Type B pancreatic cell (in vitro differentiated cells): ENCODE results near the gene NACC2. TPM values are rescaled to one million over a fixed set of nuclear protein-coding genes. Genes with fewer than 3 reads are reported as not detected.

Experiments
- DNase-seq: peaks from one replicate; pipeline ENCODE4 v3.0.0; 2021; ENCODE audit warnings: mixed read lengths; ENCODE audit not compliant: unreplicated experiment; ENCODE audit errors: extremely low spot score
- H3K27ac Mint-ChIP-seq: 2 replicates; pipeline ENCODE4 v1.8.0; 2021; ENCODE audit warnings: mild to moderate bottlenecking, mixed read lengths
- H3K27me3 Mint-ChIP-seq: 2 replicates; pipeline ENCODE4 v1.8.0; 2021; ENCODE audit warnings: mixed read lengths
- H3K36me3 Mint-ChIP-seq: 2 replicates; pipeline ENCODE4 v1.8.0; 2021; ENCODE audit warnings: mixed read lengths
- H3K4me1 Mint-ChIP-seq: one replicate; pipeline ENCODE4 v1.8.0; 2021; ENCODE audit warnings: mixed read lengths; ENCODE audit not compliant: unreplicated experiment
- H3K4me3 Mint-ChIP-seq: 2 replicates; pipeline ENCODE4 v1.8.0; 2021; ENCODE audit warnings: mild to moderate bottlenecking, mixed read lengths
- H3K9me3 Mint-ChIP-seq: 2 replicates; pipeline ENCODE4 v1.8.0; 2021; ENCODE audit warnings: mixed read lengths
- total RNA-seq: library from RNA; stranded (reverse); gene quantifications from 2 replicates; pipeline ENCODE4 v1.2.1, GENCODE V29; 2021; ENCODE audit warnings: low replicate concordance
- TF ChIP-seq, protein P1 (sequence below): fragments of 200-600 bp; sonication (generic); conservative IDR thresholded peaks from 2 replicates; pipeline ENCODE4 v1.5.0; 2021; ENCODE audit warnings: antibody characterized with exemption, mild to moderate bottlenecking

The NACC2 gene
- total RNA-seq, 1 donor from 2014 or later = 9.3 TPM

DNA sequence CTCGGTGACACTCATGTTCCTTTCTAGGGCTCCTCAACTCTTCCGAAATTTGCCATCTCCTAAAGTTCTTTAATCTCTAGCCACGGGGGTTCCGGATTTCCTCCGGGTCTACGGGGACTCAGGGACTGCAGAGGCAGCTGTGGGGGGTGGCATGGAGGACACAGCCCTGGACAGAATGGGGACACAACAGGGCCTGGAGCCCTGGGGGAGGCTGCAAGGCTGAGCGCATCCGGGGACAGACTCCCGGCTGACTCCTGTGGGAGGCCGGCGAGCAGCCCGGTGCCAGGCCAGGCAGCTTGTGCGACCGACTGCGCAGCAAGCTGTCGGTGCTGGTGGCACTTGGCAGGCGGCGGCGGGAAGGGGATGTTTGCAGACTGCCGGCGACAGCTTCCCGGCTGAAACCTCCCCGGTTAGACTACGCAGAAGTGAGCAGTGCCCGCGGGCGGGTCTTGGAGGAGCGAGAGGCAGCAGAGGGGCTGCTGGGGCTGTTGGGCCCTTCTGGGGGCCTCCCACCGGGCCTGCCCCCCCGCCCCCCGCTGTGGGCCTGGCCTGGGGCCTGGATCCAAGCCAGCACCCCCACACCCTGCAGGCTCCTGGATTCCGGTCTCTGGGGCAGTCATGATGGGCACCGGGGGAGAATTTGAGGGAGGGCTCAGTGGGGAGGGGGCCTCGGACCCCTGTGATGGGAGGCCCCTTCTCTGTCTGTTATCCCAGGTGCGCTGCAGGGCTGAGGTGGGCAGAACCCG is 105.2 kb downstream of the NACC2 start:
- TF ChIP-seq, protein P1, sequence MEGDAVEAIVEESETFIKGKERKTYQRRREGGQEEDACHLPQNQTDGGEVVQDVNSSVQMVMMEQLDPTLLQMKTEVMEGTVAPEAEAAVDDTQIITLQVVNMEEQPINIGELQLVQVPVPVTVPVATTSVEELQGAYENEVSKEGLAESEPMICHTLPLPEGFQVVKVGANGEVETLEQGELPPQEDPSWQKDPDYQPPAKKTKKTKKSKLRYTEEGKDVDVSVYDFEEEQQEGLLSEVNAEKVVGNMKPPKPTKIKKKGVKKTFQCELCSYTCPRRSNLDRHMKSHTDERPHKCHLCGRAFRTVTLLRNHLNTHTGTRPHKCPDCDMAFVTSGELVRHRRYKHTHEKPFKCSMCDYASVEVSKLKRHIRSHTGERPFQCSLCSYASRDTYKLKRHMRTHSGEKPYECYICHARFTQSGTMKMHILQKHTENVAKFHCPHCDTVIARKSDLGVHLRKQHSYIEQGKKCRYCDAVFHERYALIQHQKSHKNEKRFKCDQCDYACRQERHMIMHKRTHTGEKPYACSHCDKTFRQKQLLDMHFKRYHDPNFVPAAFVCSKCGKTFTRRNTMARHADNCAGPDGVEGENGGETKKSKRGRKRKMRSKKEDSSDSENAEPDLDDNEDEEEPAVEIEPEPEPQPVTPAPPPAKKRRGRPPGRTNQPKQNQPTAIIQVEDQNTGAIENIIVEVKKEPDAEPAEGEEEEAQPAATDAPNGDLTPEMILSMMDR = no peak
- H3K36me3 Mint-ChIP-seq = no peaks in the 10 kb centered on the region
- peaks cover under 1% of the 10 kb centered on the region for H3K27me3 Mint-ChIP-seq
- peaks cover 7% of the 10 kb centered on the region for H3K4me1 Mint-ChIP-seq
- DNase-seq = no peak
- H3K27ac Mint-ChIP-seq = no peak overlapping the region
- no peaks in the 10 kb centered on the region for H3K9me3 Mint-ChIP-seq
- H3K4me3 Mint-ChIP-seq = no peak overlapping the region

DNA sequence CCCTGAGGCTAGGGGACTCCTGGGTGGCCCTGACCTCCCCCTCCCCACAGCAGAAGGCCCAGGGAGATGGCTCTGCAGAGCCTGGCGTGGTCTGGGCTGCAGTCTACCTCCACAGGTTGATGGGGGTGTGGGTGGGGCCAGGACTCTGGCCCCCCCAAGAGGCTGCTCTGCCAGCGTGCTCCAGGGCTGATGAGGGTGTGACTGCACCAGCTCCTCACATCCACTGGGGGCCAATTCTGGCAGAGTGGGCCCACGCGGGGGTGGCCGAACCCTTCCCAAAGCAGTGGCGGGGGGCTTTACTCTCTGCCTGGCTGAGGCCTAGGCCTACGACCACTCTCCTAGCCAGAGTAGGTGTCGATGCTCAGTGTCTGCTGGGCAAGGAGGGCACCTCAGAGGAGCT is 105.9 kb downstream of the NACC2 start:
- no peaks in the 10 kb centered on the region for H3K36me3 Mint-ChIP-seq
- TF ChIP-seq, protein P1 = peak; percentile 25
- peaks cover 3% of the 10 kb centered on the region for H3K4me1 Mint-ChIP-seq
- no peak for DNase-seq
- H3K4me3 Mint-ChIP-seq = no peak overlapping the region
- no peak overlapping the region for H3K27ac Mint-ChIP-seq
- H3K9me3 Mint-ChIP-seq = no peaks in the 10 kb centered on the region
- peaks cover 3% of the 10 kb centered on the region for H3K27me3 Mint-ChIP-seq

DNA sequence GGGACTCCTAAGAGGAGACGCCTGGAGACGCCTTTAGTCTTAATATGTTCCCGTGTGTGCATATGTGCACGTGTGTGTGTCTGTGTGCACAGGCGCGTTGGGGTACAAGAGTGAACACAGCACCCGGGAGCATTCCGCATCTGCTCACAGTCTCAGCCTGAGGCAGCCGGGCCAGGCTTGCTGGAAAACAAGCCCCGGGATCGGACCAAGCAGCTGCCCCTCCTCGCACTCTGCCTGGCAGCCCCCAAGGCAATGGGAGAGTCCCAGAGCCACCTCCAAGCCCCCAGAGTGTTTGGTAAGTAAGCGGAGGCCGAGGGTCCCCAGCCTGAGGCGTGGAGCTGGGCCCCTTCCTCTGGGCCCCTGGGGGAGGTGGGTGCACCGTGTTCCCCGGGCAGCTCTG is 106.6 kb downstream of the NACC2 start:
- Mint-ChIP-seq H3K36me3 (no peaks in the 10 kb centered on the region), H3K27me3 (peaks cover 8% of the 10 kb centered on the region), H3K4me3 (no peak overlapping the region), H3K27ac (no peak overlapping the region), H3K4me1 (peaks cover 3% of the 10 kb centered on the region), H3K9me3 (no peaks in the 10 kb centered on the region)
- no peak for DNase-seq
- TF ChIP-seq, protein P1 = no peak

DNA sequence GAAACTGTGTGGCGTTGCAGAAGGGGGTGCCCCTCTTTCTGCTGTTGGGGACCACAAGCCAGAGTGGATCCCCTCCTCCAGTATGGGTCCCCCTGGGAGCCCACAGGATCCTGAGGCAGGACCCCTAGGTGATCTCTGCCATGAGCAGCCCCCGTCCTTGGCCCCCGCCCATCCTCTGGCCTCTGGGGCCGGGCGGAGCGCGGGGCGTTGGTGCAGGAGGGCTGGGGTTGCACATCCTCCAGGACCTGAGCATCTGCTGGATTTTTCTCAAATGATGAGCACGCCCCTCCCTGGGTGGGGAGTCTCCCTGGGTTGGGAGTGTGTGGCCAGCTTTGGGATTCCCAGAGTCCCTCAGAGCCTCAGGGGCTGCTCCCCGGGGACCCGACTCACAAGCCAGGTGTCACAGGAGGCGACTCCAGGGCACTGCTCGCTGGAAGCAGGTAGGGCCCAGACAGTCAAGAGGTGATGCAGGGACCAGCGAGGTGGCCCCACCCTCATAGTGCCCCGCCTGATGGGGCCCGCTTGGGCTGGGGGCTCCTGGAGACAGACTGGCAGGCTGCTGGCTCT is 107.2 kb downstream of the NACC2 start:
- no peaks in the 10 kb centered on the region for H3K36me3 Mint-ChIP-seq
- TF ChIP-seq, protein P1 = no peak
- H3K27ac Mint-ChIP-seq = no peak overlapping the region
- H3K27me3 Mint-ChIP-seq = peaks cover 8% of the 10 kb centered on the region
- no peak for DNase-seq
- H3K4me1 Mint-ChIP-seq = peaks cover 3% of the 10 kb centered on the region
- H3K9me3 Mint-ChIP-seq = no peaks in the 10 kb centered on the region
- no peak overlapping the region for H3K4me3 Mint-ChIP-seq

DNA sequence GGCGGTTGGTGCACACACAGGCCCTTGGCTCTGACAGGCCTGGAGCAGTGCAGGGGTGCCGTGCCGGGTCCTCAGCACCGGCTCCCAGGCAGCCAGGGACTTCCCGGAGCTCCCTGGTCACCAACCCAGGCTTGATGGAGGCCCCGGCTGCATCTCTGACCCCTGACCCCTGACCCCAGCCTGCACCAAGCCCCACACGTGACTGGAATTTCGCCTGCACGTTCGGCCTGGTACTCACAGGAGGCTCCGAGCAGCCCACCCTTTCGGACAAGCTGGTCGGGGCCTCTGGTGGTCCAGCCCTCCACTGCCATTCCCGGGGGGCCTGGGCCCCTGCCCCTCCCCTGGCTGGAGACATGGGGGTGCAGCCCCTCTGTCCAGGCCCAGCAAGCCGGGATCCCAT is 108.5 kb downstream of the NACC2 start:
- Mint-ChIP-seq H3K9me3 (no peaks in the 10 kb centered on the region), H3K27ac (no peak overlapping the region), H3K4me3 (no peak overlapping the region), H3K4me1 (no peaks in the 10 kb centered on the region), H3K27me3 (peaks cover 8% of the 10 kb centered on the region), H3K36me3 (no peaks in the 10 kb centered on the region)
- TF ChIP-seq, protein P1 = no peak
- no peak for DNase-seq
